SK-N-SH (cell line): ENCODE measurements around the gene RICTOR. TPM values are rescaled to one million over a fixed set of nuclear protein-coding genes. Genes with fewer than 3 reads are reported as not detected.

Source experiments
- CTCF ChIA-PET: fragments of 300-600, 350-600 bp; formaldehyde crosslinking; extraction: SDS; loops from one replicate; lab custom pipeline; 2021; lab: Yijun Ruan, JAX
- POLR2A ChIA-PET: fragments of 350-600 bp; sonication (Branson Sonifier 250); formaldehyde crosslinking; extraction: SDS; loops from one replicate; lab custom pipeline; 2020; ENCODE audit warnings: antibody characterized with exemption, inconsistent platforms; lab: Yijun Ruan, JAX
- DNase-seq: peaks from one replicate; pipeline ENCODE4 v3.0.0; 2012
- H2AFZ ChIP-seq: fragments of 200-600 bp; sonication (generic); 2 replicates; pipeline ENCODE4 v1.8.1; 2016; ENCODE audit warnings: antibody characterized with exemption, mild to moderate bottlenecking, low read depth
- H3F3A ChIP-seq: fragments of 200-600 bp; sonication (generic); replicated peaks from 2 replicates; pipeline ENCODE3; 2016; ENCODE audit warnings: antibody characterized with exemption, mild to moderate bottlenecking; ENCODE audit not compliant: insufficient read depth
- H3K27ac ChIP-seq, 2 experiments: fragments of 200-500 bp in 1 of 2; fragments of 200-600 bp in 1 of 2; sonication (Bioruptor generic) in 1 of 2; sonication (generic), shearing (Covaris generic) in 1 of 2; 2 replicates each; pipeline versions ENCODE4 v1.5.1 to v1.6.1; 2014 to 2016; ENCODE audit warnings: low read depth in 2 of 2, inconsistent platforms in 1 of 2, low read length in 1 of 2, mild to moderate bottlenecking in 1 of 2, mixed read lengths in 1 of 2
- H3K27me3 ChIP-seq: fragments of 200-600 bp; sonication (generic), shearing (Covaris generic); 2 replicates; pipeline ENCODE4 v1.6.1; 2016; ENCODE audit warnings: mixed run types; ENCODE audit not compliant: insufficient read depth
- H3K36me3 ChIP-seq, 2 experiments: fragments of 200-500 bp in 1 of 2; fragments of 200-600 bp in 1 of 2; sonication (Bioruptor generic) in 1 of 2; sonication (generic) in 1 of 2; replicated peaks in 1 of 2; 2 replicates each; pipeline versions ENCODE3 to v1.5.1; 2014 to 2016; ENCODE audit warnings: low read length in 1 of 2, mild to moderate bottlenecking in 1 of 2; ENCODE audit not compliant: insufficient read depth in 2 of 2, control insufficient read depth in 1 of 2
- H3K4me1 ChIP-seq, 2 experiments: fragments of 200-500 bp in 1 of 2; fragments of 200-600 bp in 1 of 2; sonication (Bioruptor generic) in 1 of 2; sonication (generic), shearing (Covaris generic) in 1 of 2; 2 replicates each; pipeline versions ENCODE4 v1.5.1 to v1.6.1; 2014 to 2016; ENCODE audit warnings: low read depth in 1 of 2, low read length in 1 of 2, mixed run types in 1 of 2; ENCODE audit not compliant: insufficient read depth in 2 of 2, control insufficient read depth in 1 of 2
- H3K4me2 ChIP-seq: fragments of 200-600 bp; sonication (generic), shearing (Covaris generic); 2 replicates; pipeline ENCODE4 v1.6.1; 2017; ENCODE audit warnings: mixed run types
- H3K4me3 ChIP-seq, 2 experiments: fragments of 200-500 bp in 1 of 2; fragments of 200-600 bp in 1 of 2; sonication (Bioruptor generic) in 1 of 2; sonication (generic), shearing (Covaris generic) in 1 of 2; 2 replicates each; pipeline versions ENCODE4 v1.5.1 to v1.8.1; 2014 to 2016; ENCODE audit warnings: low read depth in 2 of 2, inconsistent platforms in 1 of 2, low read length in 1 of 2, mild to moderate bottlenecking in 1 of 2, mixed read lengths in 1 of 2, moderate library complexity in 1 of 2
- H3K79me2 ChIP-seq: fragments of 200-600 bp; sonication (generic); 2 replicates; pipeline ENCODE4 v1.8.1; 2017; ENCODE audit warnings: mild to moderate bottlenecking; ENCODE audit not compliant: insufficient read depth
- H3K9ac ChIP-seq: fragments of 200-600 bp; sonication (generic); 2 replicates; pipeline ENCODE4 v1.6.1; 2017; ENCODE audit warnings: mixed run types
- H3K9me2 ChIP-seq: fragments of 200-600 bp; sonication (generic); 2 replicates; pipeline ENCODE4 v1.6.1; 2017; ENCODE audit warnings: mixed run types
- H3K9me3 ChIP-seq: fragments of 200-600 bp; sonication (generic); 2 replicates; pipeline ENCODE4 v1.6.1; 2017; ENCODE audit warnings: mixed run types, mild to moderate bottlenecking, moderate library complexity
- H4K20me1 ChIP-seq: fragments of 200-600 bp; sonication (generic); 2 replicates; pipeline ENCODE4 v1.6.1; 2017; ENCODE audit warnings: mild to moderate bottlenecking, mixed run types; ENCODE audit not compliant: insufficient read depth
- CHD2 ChIP-seq: fragments of 150-350 bp; IDR thresholded peaks from 2 replicates; pipeline ENCODE4 v1.6.1; 2018; ENCODE audit warnings: low read length; ENCODE audit not compliant: partially characterized antibody
- CTCF ChIP-seq: fragments of 200-600 bp; sonication (generic); IDR thresholded peaks from 2 replicates; pipeline ENCODE4 v1.6.1; 2017; ENCODE audit warnings: antibody characterized with exemption, mild to moderate bottlenecking, moderate library complexity
- EP300 ChIP-seq, 2 experiments: IDR thresholded peaks; 2 replicates each; pipeline versions ENCODE4 v1.4.0 to v1.6.1; 2012; ENCODE audit warnings: borderline replicate concordance in 1 of 2, low read depth in 1 of 2, low read length in 1 of 2
- FOXJ3 ChIP-seq: sonication (generic); formaldehyde crosslinking; IDR thresholded peaks from 2 replicates; pipeline ENCODE4 v1.5.1; 2020; ENCODE audit warnings: mild to moderate bottlenecking, missing genetic modification reagents
- IRF3 ChIP-seq: fragments of 150-350 bp; IDR thresholded peaks from 2 replicates; pipeline ENCODE4 v1.6.1; 2016; ENCODE audit warnings: mild to moderate bottlenecking, low read depth, low read length
- JUND ChIP-seq: IDR thresholded peaks from 2 replicates; pipeline ENCODE4 v1.4.0; 2012
- MAX ChIP-seq: IDR thresholded peaks from 2 replicates; pipeline ENCODE4 v1.4.0; 2012; ENCODE audit warnings: low read depth
- MEF2A ChIP-seq: IDR thresholded peaks from 2 replicates; pipeline ENCODE4 v1.4.0; 2012; ENCODE audit warnings: low read depth, borderline replicate concordance
- REST ChIP-seq: IDR thresholded peaks from 2 replicates; pipeline ENCODE4 v1.6.1; 2012; ENCODE audit warnings: mild to moderate bottlenecking, low read depth, low read length, moderate library complexity
- RFX5 ChIP-seq: IDR thresholded peaks from 2 replicates; pipeline ENCODE4 v1.6.1; 2012; ENCODE audit warnings: mild to moderate bottlenecking, improper control_type of control experiment, low read length
- SMC3 ChIP-seq: IDR thresholded peaks from 2 replicates; pipeline ENCODE4 v1.6.1; 2012; ENCODE audit warnings: low read depth, low read length, improper control_type of control experiment
- TCF12 ChIP-seq: IDR thresholded peaks from 2 replicates; pipeline ENCODE4 v1.4.0; 2012
- TEAD4 ChIP-seq: IDR thresholded peaks from 2 replicates; pipeline ENCODE4 v1.4.0; 2012; ENCODE audit warnings: mild to moderate bottlenecking, borderline replicate concordance; ENCODE audit not compliant: insufficient read depth
- USF1 ChIP-seq: IDR thresholded peaks from 2 replicates; pipeline ENCODE4 v1.4.0; 2012; ENCODE audit warnings: low read depth, borderline replicate concordance
- USF2 ChIP-seq: fragments of 150-350 bp; IDR thresholded peaks from 2 replicates; pipeline ENCODE4 v1.6.1; 2017; ENCODE audit warnings: antibody characterized with exemption, low read length, low read depth, borderline replicate concordance
- YY1 ChIP-seq: IDR thresholded peaks from 2 replicates; pipeline ENCODE4 v1.4.0; 2012; ENCODE audit warnings: low read depth, mild to moderate bottlenecking
- ZBTB33 ChIP-seq: IDR thresholded peaks from 2 replicates; pipeline ENCODE4 v1.4.0; 2012; ENCODE audit warnings: low read depth, borderline replicate concordance
- polyA plus RNA-seq, 3 experiments: library from polyadenylated mRNA; depleted of rRNA; stranded (reverse); fragments of >200 nt; gene quantifications; 2 replicates each; pipeline ENCODE4 v1.2.3, GENCODE V29; 2012

Gene RICTOR
- polyA plus RNA-seq, 1 of the 3 experiments (the other 2 are of a cell fraction) = 1.6 TPM

- no peaks in the 10 kb centered on the region for H3K27me3 ChIP-seq
- H3K9ac ChIP-seq = no peak overlapping the region
- no peaks in the 10 kb centered on the region for H3F3A ChIP-seq
- no peak overlapping the region for H3K27ac ChIP-seq
- POLR2A ChIA-PET = interaction anchor here (0.6 kb wide), 1 partner anchor 1611 kb away, joined by 3 read pairs; no protein-coding TSS in a partner anchor
- CTCF ChIA-PET = no interaction called here
- H3K4me3 ChIP-seq = no peak overlapping the region
- H3K9me2 ChIP-seq = no peaks in the 10 kb centered on the region
- H2AFZ ChIP-seq = no peak overlapping the region
- peaks cover 6 to 8% of the 10 kb centered on the region in 2 experiments for H3K36me3 ChIP-seq
- peaks cover 70% of the 10 kb centered on the region for H3K79me2 ChIP-seq
- no peak for DNase-seq
- H4K20me1 ChIP-seq = peaks cover 4% of the 10 kb centered on the region; the same call in 1 of the 2 replicates
- H3K4me2 ChIP-seq = no peak overlapping the region
- no peak for TF ChIP-seq REST
- no peak for TF ChIP-seq IRF3
- TF ChIP-seq MEF2A = no peak
- TF ChIP-seq ZBTB33 = no peak
- TF ChIP-seq USF2 = no peak
- no peak for TF ChIP-seq USF1
- TF ChIP-seq TEAD4 = no peak
- TF ChIP-seq EP300 (IDR thresholded peaks at IDR 0.05; ENCODE audit: borderline replicate concordance in 1 of 2, low read depth in 1 of 2, low read length in 1 of 2) = no peak
- TF ChIP-seq CTCF = no peak
- TF ChIP-seq JUND = no peak
- TF ChIP-seq MAX = no peak
- no peak for TF ChIP-seq YY1
- no peak for TF ChIP-seq CHD2
- TF ChIP-seq TCF12 = no peak
- TF ChIP-seq RFX5 = no peak
- no peak for TF ChIP-seq SMC3
- TF ChIP-seq FOXJ3 (CRISPR knock-in tag) = no peak
- H3K4me1 ChIP-seq = no peaks in the 10 kb centered on the region; a peak in 2 of 4 replicates
- no peaks in the 10 kb centered on the region for H3K9me3 ChIP-seq
Observed at GRCh38 chr5:39062530-39062929, 11.7 kb downstream of the RICTOR start.
